Choroid plexus epithelial cell (primary cell): ENCODE results near the gene ZBTB39.

Source experiments
- DNase-seq: peaks from one replicate; pipeline ENCODE4 v3.0.0-alpha.2; 2010; ENCODE audit warnings: low read depth
- H3K4me3 ChIP-seq: 2 replicates; pipeline ENCODE4 v1.5.1; 2011; ENCODE audit warnings: low read depth, mild to moderate bottlenecking, control low read depth, low read length, moderate library complexity
- CTCF ChIP-seq: conservative IDR thresholded peaks from 2 replicates; pipeline ENCODE4 v1.5.1; 2011; ENCODE audit warnings: low read depth, mild to moderate bottlenecking, control low read depth, inconsistent platforms, low read length, moderate library complexity

The ZBTB39 gene

GRCh38 chr12:56951582-56952339 lies 54.6 kb downstream of the ZBTB39 start:
- DNase-seq: no peak
- H3K4me3 ChIP-seq: no peak overlapping the region
- no peak for TF ChIP-seq CTCF

GRCh38 chr12:56948881-56949280 lies 57.5 kb downstream of the ZBTB39 start:
- no peak overlapping the region for H3K4me3 ChIP-seq
- DNase-seq: no peak
- TF ChIP-seq CTCF: no peak
